ENCODE measurements around the gene ARMC2.

GRCh38 chr6:108895571-108895970 lies 47.3 kb downstream of the ARMC2 start:
- TF ChIP-seq CTCF (IDR thresholded peaks at IDR 0.05) (no peak), EP300 (IDR thresholded peaks at IDR 0.05) (no peak), POLR2A (IDR thresholded peaks at IDR 0.05) (no peak), POLR2AphosphoS5 (IDR thresholded peaks at IDR 0.05) (no peak)
